CD1c-positive myeloid dendritic cell (primary cell): ENCODE measurements around the gene FRMD3.
"Not testable (repeated sequence)": the region's sequence is repeated elsewhere in the genome, so short reads cannot be mapped to it uniquely, and the experiment has no call there.

Experiments used
- DNase-seq: peaks from one replicate; pipeline ENCODE4 v3.0.0-alpha.2; 2016; ENCODE audit errors: extremely low spot score

The FRMD3 gene

GRCh38 chr9:83388346-83388745 lies 149.9 kb downstream of the FRMD3 start:
- no peak for DNase-seq

DNA sequence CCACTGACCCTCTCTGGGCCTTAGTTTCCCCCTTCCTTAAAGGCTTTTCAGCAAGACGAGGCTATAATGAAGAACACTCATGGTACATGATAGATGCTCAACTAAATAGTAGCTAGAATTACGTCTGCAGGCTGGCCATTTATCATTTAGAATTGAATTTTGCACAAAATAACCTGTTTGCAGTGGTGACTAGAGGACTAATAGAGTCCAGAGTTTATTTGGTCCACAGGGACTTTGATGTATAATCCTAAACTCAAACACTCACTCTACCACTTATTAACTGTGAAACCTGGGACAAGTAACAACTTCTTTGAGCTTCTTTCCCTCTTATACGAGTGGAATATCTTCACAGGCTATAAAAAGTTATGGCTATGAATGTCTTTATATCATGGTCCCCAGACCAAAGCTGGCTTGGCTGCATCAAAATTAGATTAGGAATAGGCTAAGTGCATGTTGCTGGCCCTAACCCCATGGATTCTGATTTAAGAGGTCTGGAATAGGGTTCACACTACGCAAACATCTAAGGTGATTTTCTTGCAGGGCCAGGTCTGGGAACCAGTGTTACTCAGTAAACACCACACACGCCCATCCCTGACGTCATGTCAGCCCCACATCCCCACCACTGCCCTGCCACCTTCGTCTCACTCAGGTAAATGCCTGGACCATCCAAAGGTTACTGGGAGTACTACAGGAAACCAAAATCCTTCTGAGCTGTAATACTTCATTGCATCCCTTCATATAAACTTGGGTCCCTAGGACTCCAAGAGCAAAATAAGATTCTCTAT lies 150.6 kb downstream of the FRMD3 start:
- DNase-seq, result no peak

DNA sequence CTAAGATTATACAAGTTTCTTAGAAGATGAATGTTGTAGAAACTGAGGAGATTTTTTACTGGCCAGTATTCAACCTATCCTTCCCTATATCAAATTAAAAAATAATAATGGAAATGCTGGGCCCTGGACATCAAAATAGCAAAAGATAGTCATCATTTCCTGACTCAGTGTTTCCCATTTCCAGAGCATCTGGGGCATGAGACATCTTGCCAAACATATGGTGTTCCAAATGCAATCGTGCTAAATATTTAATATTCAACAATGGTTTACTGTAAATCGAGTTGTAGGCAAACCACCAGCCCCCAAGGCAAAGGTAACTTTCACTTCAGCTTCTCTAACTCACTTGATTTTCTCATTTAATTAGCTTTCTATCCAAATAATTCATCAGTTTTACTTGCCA lies 152.9 kb downstream of the FRMD3 start:
- no peak for DNase-seq

- no peak for DNase-seq
Observed at GRCh38 chr9:83384214-83384613, 154.0 kb downstream of the FRMD3 start.

GRCh38 chr9:83383034-83383433 lies 155.2 kb downstream of the FRMD3 start:
- no peak for DNase-seq

- DNase-seq, result no peak
Observed at GRCh38 chr9:83382421-83382820, 155.8 kb downstream of the FRMD3 start.

DNA sequence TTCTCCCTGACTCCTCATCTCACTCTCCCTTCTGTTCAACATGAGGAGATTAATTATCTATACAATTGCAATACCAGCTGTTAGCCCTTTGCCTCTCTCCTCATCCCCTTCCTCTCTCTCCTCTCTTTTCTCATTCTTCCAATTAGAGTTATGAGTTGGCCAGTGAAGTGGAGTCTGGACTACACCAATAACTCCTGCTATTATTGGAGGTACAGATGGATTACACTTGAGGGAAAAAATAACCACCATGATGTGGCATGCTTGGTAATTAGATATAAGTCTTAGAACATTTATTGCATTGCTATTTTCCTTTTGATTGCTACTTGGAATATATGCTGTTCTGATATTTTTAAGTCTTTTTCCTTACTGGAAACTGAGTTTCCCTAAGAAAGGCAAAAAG lies 159.2 kb downstream of the FRMD3 start:
- DNase-seq, result no peak

DNA sequence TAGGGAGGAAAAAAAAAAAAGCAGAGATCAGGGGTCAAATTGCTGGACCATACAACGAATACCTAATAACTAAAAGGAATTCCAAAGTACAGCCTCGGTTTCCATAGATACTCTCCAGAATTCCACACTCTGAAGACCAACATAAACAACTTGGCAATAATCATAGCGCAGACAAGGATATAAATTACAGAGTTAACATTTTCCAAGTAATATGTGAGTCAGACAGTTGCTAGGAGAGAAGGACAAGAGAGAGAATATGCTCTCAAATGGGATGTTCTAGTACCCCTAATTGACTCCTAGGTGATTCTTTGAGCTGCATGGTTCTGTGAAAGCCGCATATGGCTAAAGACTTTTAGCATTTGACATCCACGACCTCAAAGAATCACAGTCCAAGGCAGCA lies 165.2 kb downstream of the FRMD3 start:
- DNase-seq, result no peak

GRCh38 chr9:83367326-83367725 lies 170.9 kb downstream of the FRMD3 start:
- DNase-seq, result no peak

GRCh38 chr9:83362341-83362995 lies 175.7 kb downstream of the FRMD3 start:
- no peak for DNase-seq

- DNase-seq, result no peak
Observed at GRCh38 chr9:83359039-83359438, 179.2 kb downstream of the FRMD3 start.

DNA sequence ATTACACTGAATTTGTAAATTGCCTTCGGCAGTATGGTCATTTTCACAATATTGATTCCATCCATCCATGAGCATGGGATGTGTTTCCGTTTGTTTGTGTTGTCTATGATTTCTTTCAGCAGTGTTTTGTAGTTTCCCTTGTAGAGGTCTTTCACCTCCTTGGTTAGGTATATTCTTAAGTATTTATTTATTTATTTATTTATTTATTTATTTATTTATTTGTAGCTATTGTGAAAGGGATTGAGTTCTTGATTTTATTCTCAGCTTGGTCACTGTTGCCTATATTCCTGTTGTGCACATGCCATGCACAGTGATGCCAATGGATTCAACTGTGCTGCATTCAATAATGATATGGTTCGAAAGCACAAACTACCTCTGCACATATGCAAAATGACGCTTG lies 179.7 kb downstream of the FRMD3 start:
- not testable (repeated sequence) for DNase-seq

- no peak for DNase-seq
Observed at GRCh38 chr9:83355729-83356151, 182.5 kb downstream of the FRMD3 start.

- DNase-seq, result no peak
Observed at GRCh38 chr9:83355024-83355444, 183.2 kb downstream of the FRMD3 start.

DNA sequence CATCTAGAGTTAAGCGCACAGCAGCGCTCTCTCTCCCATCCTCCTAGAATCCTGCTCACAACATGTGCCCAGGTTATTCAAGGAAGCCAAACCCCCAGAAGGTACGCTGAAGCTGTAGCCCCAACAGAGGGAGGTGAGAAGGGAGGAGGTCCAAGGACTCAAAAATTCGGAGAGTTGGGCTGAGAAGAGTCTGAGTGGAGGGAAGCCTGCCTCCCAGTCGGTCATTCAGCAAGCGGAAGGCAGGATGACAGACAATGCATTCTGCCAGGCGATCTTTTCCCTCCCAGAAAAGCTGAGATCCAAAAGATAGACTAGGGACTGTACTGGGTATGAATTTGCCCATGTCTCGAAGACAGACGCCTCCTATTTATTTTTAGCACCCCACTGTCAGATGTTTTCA lies 189.2 kb downstream of the FRMD3 start:
- no peak for DNase-seq

- no peak for DNase-seq
Observed at GRCh38 chr9:83346655-83347420, 191.4 kb downstream of the FRMD3 start.

DNA sequence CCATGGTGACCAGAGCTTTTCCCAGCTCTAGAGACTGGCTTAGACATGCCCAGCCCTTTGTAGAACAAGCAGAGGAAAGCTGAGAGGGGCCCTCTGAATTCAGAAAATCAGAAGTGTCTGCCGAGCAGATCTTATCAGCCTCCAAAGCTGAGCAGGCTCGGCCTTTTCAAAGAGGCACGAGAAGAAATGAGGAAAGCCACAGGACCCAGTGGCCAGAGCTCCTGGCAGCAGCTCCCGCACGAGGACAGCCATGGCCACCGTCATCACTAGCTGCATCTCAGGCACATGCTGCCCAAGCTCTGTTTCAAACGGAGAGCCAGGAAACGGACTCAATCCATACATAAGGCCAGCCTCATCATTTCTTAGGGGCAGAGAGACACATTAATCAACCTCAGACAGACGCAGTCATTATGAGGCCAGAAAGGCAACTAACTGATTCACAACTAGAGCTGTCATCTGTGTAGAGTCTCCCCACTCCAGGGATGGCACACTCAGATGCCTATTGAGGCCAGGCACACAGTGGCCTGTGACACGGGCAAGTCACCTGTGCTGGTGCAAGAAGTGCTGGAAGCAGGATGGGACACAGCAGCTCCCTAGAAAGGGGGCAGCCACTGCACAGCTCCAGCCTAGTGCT lies 194.7 kb downstream of the FRMD3 start:
- DNase-seq, result no peak

DNA sequence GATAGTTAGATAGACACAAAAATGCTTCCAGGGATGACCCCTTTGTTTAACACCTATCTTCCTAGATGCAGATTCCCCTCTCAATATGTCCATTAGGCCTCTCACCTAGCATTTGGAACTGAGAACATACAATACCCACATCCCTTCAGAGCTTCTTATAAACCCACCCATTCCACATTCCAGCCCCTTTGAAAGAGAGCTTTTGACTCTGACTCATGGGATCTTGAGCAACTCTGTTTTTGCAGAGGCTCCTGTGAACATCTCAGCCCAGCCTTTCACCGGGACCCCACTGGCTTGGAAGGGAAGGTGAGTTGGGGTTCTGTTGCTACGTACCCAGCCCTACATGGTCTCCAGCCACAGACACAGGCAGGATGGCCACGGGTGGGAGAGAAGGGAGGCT lies 195.5 kb downstream of the FRMD3 start:
- DNase-seq, result no peak

- no peak for DNase-seq
Observed at GRCh38 chr9:83342006-83342405, 196.2 kb downstream of the FRMD3 start.

GRCh38 chr9:83340451-83340850 lies 197.8 kb downstream of the FRMD3 start:
- no peak for DNase-seq

GRCh38 chr9:83339435-83339834 lies 198.8 kb downstream of the FRMD3 start:
- DNase-seq, result no peak

DNA sequence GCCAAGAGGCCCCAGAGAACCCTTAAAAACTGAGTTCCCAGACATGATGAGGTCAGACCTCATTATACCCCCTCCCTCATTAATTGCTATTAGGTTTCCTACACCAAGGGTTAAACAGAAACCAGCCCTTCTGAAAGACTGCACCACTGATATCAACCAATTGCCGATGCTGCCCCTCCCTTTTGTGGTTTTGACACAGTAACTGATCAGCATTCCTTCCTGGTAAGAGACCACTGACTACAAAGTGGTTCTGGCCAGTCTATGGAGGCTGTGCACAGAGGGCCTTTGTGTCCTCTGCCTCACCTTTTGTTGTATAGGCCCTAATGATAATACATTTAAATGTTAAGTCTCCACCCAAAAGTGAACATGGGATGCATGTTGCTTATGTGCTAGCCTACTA lies 201.5 kb downstream of the FRMD3 start:
- DNase-seq, result no peak
